Fibroblast of skin of left quadriceps (primary cell): ENCODE results near the gene PAPPA2.
A peak's percentile ranks its signal among the peaks of the same experiment; 100 is the strongest.
"Not testable (repeated sequence)": the region's sequence is repeated elsewhere in the genome, so short reads cannot be mapped to it uniquely, and the experiment has no call there.

Experiments used
- DNase-seq, 2 experiments: peaks; one replicate each; pipeline ENCODE4 v3.0.0-alpha.2; 2013; ENCODE audit warnings: low read depth in 2 of 2

Gene PAPPA2

GRCh38 chr1:176551146-176551545 lies 88.2 kb downstream of the PAPPA2 start:
- no peak for DNase-seq

- DNase-seq = no peak
Observed at GRCh38 chr1:176552217-176552991, 89.4 kb downstream of the PAPPA2 start.

GRCh38 chr1:176552999-176553398 lies 90.0 kb downstream of the PAPPA2 start:
- DNase-seq = no peak

- no peak for DNase-seq
Observed at GRCh38 chr1:176556288-176556687, 93.3 kb downstream of the PAPPA2 start.

GRCh38 chr1:176557543-176558258 lies 94.7 kb downstream of the PAPPA2 start:
- no peak for DNase-seq

- DNase-seq = no peak
Observed at GRCh38 chr1:176558561-176558960, 95.6 kb downstream of the PAPPA2 start.

- no peak for DNase-seq
Observed at GRCh38 chr1:176559474-176559873, 96.5 kb downstream of the PAPPA2 start.

GRCh38 chr1:176559878-176560277 lies 96.9 kb downstream of the PAPPA2 start:
- peak; percentile 52 to 53 for DNase-seq

- DNase-seq = peak in 1 of 2 experiments; percentile 11
Observed at GRCh38 chr1:176560681-176561080, 97.7 kb downstream of the PAPPA2 start.

- DNase-seq = not testable (repeated sequence)
Observed at GRCh38 chr1:176561761-176562160, 98.8 kb downstream of the PAPPA2 start.

GRCh38 chr1:176566004-176566975 lies 103.3 kb downstream of the PAPPA2 start:
- peak in 1 of 2 experiments; percentile 6 for DNase-seq

GRCh38 chr1:176567190-176567794 lies 104.3 kb downstream of the PAPPA2 start:
- DNase-seq = peak; percentile 22 to 29

GRCh38 chr1:176568185-176568584 lies 105.2 kb downstream of the PAPPA2 start:
- no peak for DNase-seq

GRCh38 chr1:176574756-176575155 lies 111.8 kb downstream of the PAPPA2 start:
- no peak for DNase-seq

- no peak for DNase-seq
Observed at GRCh38 chr1:176575991-176576390, 113.0 kb downstream of the PAPPA2 start.

GRCh38 chr1:176576670-176577069 lies 113.7 kb downstream of the PAPPA2 start:
- no peak for DNase-seq

- no peak for DNase-seq
Observed at GRCh38 chr1:176577646-176578197, 114.7 kb downstream of the PAPPA2 start.

GRCh38 chr1:176579087-176579486 lies 116.1 kb downstream of the PAPPA2 start:
- DNase-seq = no peak

GRCh38 chr1:176595217-176595616 lies 132.2 kb downstream of the PAPPA2 start:
- no peak for DNase-seq

- peak; percentile 50 to 57 for DNase-seq
Observed at GRCh38 chr1:176601348-176601747, 138.4 kb downstream of the PAPPA2 start.

GRCh38 chr1:176602388-176603004 lies 139.5 kb downstream of the PAPPA2 start:
- DNase-seq = no peak
